Body of pancreas (tissue), 4 donors: ENCODE measurements around the gene GLI1. TPM values are rescaled to one million over a fixed set of nuclear protein-coding genes. Genes with fewer than 3 reads are reported as not detected.

ENCODE experiments used
- ATAC-seq: fragments of 150-250 bp; one replicate; pipeline ENCODE4 v1.9.1; 2016
- DNase-seq, 4 donors: peaks; one replicate each; pipeline ENCODE4 v3.0.0-alpha.2; 2019
- H3K27ac ChIP-seq, 4 donors: fragments of 200-600 bp; sonication (generic); 1 replicate in 3 of 4; 2 replicates in 1 of 4; pipeline versions ENCODE4 v1.5.1 to v1.6.1; 2016 to 2019; ENCODE audit warnings: mild to moderate bottlenecking in 1 of 4, mixed read lengths in 1 of 4, moderate library complexity in 1 of 4
- H3K27me3 ChIP-seq, 2 donors: fragments of 200-600 bp; sonication (generic); one replicate each; pipeline ENCODE4 v1.6.0; 2016; ENCODE audit warnings: mild to moderate bottlenecking in 1 of 2
- H3K36me3 ChIP-seq, 2 donors: fragments of 200-600 bp; sonication (generic); replicated peaks in 1 of 2; 2 replicates each; pipeline ENCODE4 v1.5.1; 2016; ENCODE audit warnings: low read depth in 2 of 2; ENCODE audit not compliant: insufficient read depth in 1 of 2
- H3K4me1 ChIP-seq: fragments of 200-600 bp; sonication (generic); one replicate; pipeline ENCODE4 v1.6.0; 2016
- H3K4me3 ChIP-seq, 2 donors: fragments of 200-600 bp; sonication (generic); 1 replicate in 1 of 2; 2 replicates in 1 of 2; pipeline ENCODE4 v1.5.1; 2016 to 2019
- H3K9me3 ChIP-seq, 3 donors: fragments of 200-600 bp; sonication (generic); 1 replicate in 2 of 3; 2 replicates in 1 of 3; pipeline ENCODE4 v1.5.1; 2016
- POLR2A ChIP-seq, 3 donors: fragments of 450-650 bp; IDR thresholded peaks; one replicate each; pipeline ENCODE4 v1.6.1; 2016; ENCODE audit warnings: antibody characterized with exemption in 3 of 3, mild to moderate bottlenecking in 2 of 3
- WGBS, 2 donors: methylation state at CpG; one replicate each; pipeline ENCODE4 v1.1.5; 2017; 5-methylcytosine and 5-hydroxymethylcytosine counted together
- intact Hi-C: fragments of 100-400 bp; cut with DNase I; formaldehyde crosslinking; loops from one replicate; pipeline ENCODE4 v1.15.1; 2023
- total RNA-seq, 2 donors: library from RNA; depleted of rRNA; stranded (reverse); fragments of >200 nt; gene quantifications; one replicate each; pipeline ENCODE4 v1.1.0, GENCODE V29; 2016
- TF ChIP-seq, protein P1 (sequence below), 7 experiments: fragments of 450-650 bp in 4 of 7; fragments of 200-600 bp in 3 of 7; sonication (generic) in 3 of 7; IDR thresholded peaks; one replicate each; pipeline ENCODE4 v1.5.1; 2016 to 2019; ENCODE audit warnings: antibody characterized with exemption in 7 of 7

GLI1 gene
- total RNA-seq, 2 donors from 2014 or later = 1.0 TPM; not detected in 1

DNA sequence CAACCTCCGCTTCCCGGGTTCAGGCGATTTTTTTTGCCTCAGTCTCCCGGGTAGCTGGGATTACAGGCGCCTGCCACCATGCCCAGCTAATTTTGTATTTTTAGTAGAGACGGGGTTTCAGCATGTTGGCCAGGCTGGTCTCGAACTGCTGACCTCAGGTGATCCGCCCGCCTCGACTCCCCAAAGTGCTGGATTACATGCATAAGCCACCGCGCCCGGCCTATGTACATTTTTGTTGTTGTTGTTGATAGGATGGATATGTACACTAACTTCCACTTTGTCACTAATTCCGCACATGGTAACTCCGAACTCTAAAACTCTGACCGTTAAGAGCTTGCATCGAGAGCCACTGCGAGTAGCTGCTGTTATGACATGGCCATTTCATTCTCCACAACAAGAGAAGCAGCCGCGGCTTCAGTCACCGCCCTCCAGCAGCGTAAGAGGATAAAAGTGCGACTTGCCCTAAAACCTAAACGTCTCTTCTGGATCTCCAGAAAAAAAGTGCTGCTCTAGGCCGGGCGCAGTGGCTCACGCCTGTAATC, 27.5 kb downstream of the GLI1 start:
- DNase-seq (no peak), ATAC-seq (no peak)
- Histone ChIP-seq H3K27me3 (no peaks in the 10 kb centered on the region), H3K27ac (no peak overlapping the region), H3K9me3 (no peaks in the 10 kb centered on the region), H3K4me1 (peaks cover 15% of the 10 kb centered on the region), H3K36me3 (peaks cover 9 to 16% of the 10 kb centered on the region in 2 donors), H3K4me3 (no peak overlapping the region)
- WGBS, 2 donors = 76 to 81% methylated on average over 27 of the region's 27 CpGs
- intact Hi-C loops = no loop called here
- TF ChIP-seq, protein P1, sequence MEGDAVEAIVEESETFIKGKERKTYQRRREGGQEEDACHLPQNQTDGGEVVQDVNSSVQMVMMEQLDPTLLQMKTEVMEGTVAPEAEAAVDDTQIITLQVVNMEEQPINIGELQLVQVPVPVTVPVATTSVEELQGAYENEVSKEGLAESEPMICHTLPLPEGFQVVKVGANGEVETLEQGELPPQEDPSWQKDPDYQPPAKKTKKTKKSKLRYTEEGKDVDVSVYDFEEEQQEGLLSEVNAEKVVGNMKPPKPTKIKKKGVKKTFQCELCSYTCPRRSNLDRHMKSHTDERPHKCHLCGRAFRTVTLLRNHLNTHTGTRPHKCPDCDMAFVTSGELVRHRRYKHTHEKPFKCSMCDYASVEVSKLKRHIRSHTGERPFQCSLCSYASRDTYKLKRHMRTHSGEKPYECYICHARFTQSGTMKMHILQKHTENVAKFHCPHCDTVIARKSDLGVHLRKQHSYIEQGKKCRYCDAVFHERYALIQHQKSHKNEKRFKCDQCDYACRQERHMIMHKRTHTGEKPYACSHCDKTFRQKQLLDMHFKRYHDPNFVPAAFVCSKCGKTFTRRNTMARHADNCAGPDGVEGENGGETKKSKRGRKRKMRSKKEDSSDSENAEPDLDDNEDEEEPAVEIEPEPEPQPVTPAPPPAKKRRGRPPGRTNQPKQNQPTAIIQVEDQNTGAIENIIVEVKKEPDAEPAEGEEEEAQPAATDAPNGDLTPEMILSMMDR (IDR thresholded peaks at IDR 0.05) = no peak
- no peak for TF ChIP-seq POLR2A (IDR thresholded peaks at IDR 0.05)

DNA sequence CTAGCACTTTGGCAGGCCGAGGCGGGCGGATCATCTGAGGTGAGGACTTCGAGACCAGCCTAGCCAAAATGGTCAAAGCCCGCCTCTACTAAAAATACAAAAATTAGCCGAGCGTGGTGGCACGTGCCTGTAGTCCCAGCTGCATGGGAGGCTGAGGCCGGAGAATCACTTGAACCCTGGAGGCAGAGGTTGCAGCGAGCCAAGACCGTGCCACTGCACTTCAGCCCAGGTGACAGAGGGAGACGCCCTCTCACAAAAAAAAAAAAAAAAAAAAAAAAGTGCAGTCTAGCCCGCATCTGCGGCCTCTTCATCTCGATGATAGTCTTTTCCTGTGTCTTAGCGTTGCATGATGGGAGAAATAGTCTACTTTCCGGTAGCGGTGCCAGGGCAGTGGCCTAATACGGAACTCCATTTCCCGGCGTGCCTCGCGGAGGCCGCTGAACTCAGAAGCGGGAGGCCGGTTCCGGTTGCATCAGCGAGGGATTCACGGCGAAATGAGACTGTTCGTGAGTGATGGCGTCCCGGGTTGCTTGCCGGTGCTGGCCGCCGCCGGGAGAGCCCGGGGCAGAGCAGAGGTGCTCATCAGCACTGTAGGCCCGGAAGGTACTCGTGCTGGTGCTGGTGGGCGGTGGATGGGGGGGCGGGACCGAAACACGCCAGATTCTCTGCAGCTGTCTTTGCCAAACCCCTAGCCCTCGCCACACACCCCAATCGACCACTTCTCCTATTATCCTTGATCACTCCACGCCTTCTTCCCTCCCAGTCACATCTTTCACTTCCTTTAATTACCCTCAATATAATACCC, 28.2 kb downstream of the GLI1 start, which contains the start of gene MARS1:
MARS1 (plus strand) TSS at position 472 of the 805 bp plus-strand sequence; CDS start at position 495, 23 bp downstream.
- peaks cover 9 to 17% of the 10 kb centered on the region in 2 donors for H3K36me3 ChIP-seq
- peak; percentile 100 for ATAC-seq
- H3K4me3 ChIP-seq = peak within 1 kb of the TSS; percentile 96 to 98
- intact Hi-C loops = no loop called here
- no peaks in the 10 kb centered on the region for H3K9me3 ChIP-seq
- TF ChIP-seq POLR2A (IDR thresholded peaks at IDR 0.05) = peak; percentile 10 to 71 (median 71)
- TF ChIP-seq, protein P1 (IDR thresholded peaks at IDR 0.05) = peak in 2 of 7 experiments; percentile 16 to 37
- peaks cover 15% of the 10 kb centered on the region for H3K4me1 ChIP-seq
- peak; percentile 94 to 98 (median 96) for DNase-seq
- 8 to 10% methylated on average over 46 to 47 of the region's 47 CpGs for WGBS, 2 donors
- H3K27me3 ChIP-seq = no peaks in the 10 kb centered on the region
- H3K27ac ChIP-seq = peak within 1 kb of the TSS; percentile 65 to 82 (median 72)

DNA sequence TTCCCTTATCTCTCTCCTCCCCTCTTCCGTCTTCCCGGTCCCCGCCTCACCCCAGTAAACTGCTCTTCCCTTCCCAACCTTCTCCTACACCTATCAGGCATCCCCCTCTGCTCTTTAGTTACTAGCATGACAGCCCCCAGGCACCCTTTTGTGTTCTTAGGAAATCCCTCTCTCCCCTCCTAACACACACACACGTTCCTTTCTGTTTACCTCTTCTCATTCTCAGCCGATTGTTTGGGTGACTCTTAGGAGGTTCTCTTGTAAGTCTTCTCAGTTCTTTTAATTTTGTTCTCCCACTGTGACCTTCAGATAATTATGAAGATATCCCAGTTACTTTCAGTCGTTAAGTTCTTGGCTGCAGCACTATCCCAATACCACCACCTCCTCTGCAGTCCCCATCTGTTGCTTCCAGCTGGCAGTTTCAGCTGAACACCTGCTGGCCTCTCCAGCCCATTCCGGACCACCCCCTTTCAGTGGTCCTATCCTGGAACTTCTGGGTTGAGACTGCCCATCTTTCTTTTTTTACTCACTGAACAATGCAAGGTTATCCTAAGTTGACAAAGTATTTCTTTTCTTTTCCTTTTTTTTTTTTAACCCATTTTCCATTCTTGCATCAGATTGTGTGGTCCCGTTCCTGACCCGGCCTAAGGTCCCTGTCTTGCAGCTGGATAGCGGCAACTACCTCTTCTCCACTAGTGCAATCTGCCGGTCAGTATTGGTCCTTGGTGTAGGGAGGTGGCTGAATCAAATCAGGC, 29.0 kb downstream of the GLI1 start:
- Histone ChIP-seq H3K9me3 (no peaks in the 10 kb centered on the region), H3K36me3 (peaks cover 9 to 18% of the 10 kb centered on the region in 2 donors), H3K27me3 (no peaks in the 10 kb centered on the region), H3K4me3 (peak overlapping the region; percentile 96 to 98), H3K4me1 (peaks cover 15% of the 10 kb centered on the region), H3K27ac (peak overlapping the region; percentile 65 to 82 (median 72))
- TF ChIP-seq, protein P1 (IDR thresholded peaks at IDR 0.05) = no peak
- no peak for TF ChIP-seq POLR2A (IDR thresholded peaks at IDR 0.05)
- no peak for DNase-seq
- no peak for ATAC-seq
- 9% methylated on average over 11 of the region's 11 CpGs for WGBS, 2 donors
- intact Hi-C loops = no loop called here

- Histone ChIP-seq H3K4me3 (peak overlapping the region; percentile 96 to 98), H3K36me3 (peaks cover 9 to 18% of the 10 kb centered on the region in 2 donors), H3K4me1 (peaks cover 15% of the 10 kb centered on the region), H3K27ac (peak overlapping the region in 3 of 4 donors; percentile 65 to 82 (median 72)), H3K27me3 (no peaks in the 10 kb centered on the region), H3K9me3 (no peaks in the 10 kb centered on the region)
- DNase-seq (no peak), ATAC-seq (no peak)
- 54 to 55% methylated on average over 5 of the region's 5 CpGs for WGBS, 2 donors
- TF ChIP-seq POLR2A (IDR thresholded peaks at IDR 0.05) = no peak
- TF ChIP-seq, protein P1 (IDR thresholded peaks at IDR 0.05) = no peak
- intact Hi-C loops = no loop called here
Measured at GRCh38 chr12:57489157-57489641, 29.6 kb downstream of the GLI1 start.
